ENCODE data around the gene TRAF3.

TRAF3 gene

GRCh38 chr14:102957222-102957621, 180.0 kb downstream of the TRAF3 start:
- DNase-seq (ENCODE audit: extremely low read depth, low read depth), result no peak
- no peak for TF ChIP-seq CTCF (IDR thresholded peaks at IDR 0.05; ENCODE audit: low read depth, low read length)

- no peak for DNase-seq (ENCODE audit: extremely low read depth, low read depth)
- no peak for TF ChIP-seq CTCF (IDR thresholded peaks at IDR 0.05; ENCODE audit: low read depth, low read length)
These were observed 181.2 kb downstream of the TRAF3 start for GRCh38 chr14:102958461-102958860.
